Suprapubic skin (tissue), 4 donors: ENCODE results near the gene ARAF.

Source experiments
- EP300 ChIP-seq: sonication (generic); formaldehyde crosslinking; IDR thresholded peaks from one replicate; pipeline ENCODE4 v1.6.1; 2017; ENCODE audit warnings: antibody characterized with exemption
- POLR2A ChIP-seq, 2 donors: fragments of 450-650 bp; IDR thresholded peaks; one replicate each; pipeline ENCODE4 v1.6.1; 2017; ENCODE audit warnings: antibody characterized with exemption in 2 of 2, mild to moderate bottlenecking in 2 of 2, moderate library complexity in 2 of 2
- POLR2AphosphoS5 ChIP-seq, 3 donors: sonication (generic); formaldehyde crosslinking; IDR thresholded peaks; one replicate each; pipeline ENCODE4 v1.6.1; 2017; ENCODE audit warnings: antibody characterized with exemption in 3 of 3
- TF ChIP-seq, protein P1 (sequence below), 2 donors: fragments of 200-600 bp in 1 of 2; fragments of 450-650 bp in 1 of 2; sonication (generic) in 1 of 2; IDR thresholded peaks; one replicate each; pipeline ENCODE4 v1.5.1; 2016 to 2019; ENCODE audit warnings: antibody characterized with exemption in 2 of 2, mild to moderate bottlenecking in 1 of 2, moderate library complexity in 1 of 2

DNA sequence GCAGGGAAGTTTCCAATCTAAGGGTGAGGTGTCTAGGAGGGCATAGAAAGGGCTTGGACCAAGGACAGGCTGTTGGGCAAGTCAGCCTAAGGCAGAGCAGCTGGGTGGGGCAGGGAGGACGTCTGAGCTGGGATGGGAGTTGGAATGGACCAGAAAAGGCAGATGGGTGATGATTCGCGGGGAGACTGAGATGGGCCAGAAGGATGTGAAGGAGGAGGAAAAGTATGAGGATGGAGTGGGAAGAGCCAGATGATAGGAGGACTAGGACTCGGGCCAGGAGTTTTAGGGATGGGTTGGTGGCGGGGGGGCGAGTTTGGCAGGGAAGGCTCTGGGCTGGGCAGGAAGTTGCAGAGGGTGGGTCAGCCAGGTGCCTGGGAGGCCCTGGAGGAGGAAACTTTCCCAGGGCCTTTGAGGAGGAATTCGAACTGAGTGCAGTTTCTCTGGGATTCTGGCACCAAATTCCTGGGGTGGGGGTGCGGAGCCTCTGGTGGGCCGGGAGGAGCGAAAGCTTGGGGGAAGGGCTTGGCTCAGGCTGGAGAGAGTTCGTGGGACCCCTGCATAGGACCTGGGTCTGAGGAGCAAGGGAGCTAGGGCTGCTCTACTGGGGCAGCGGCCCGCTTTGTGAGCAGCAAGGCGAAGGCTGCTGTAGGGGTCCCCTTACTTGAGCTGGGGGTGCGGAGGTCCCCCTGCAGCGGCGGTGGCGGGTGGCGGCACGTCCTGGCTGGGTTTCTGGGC is 12.5 kb downstream of the ARAF start:
- TF ChIP-seq, protein P1, sequence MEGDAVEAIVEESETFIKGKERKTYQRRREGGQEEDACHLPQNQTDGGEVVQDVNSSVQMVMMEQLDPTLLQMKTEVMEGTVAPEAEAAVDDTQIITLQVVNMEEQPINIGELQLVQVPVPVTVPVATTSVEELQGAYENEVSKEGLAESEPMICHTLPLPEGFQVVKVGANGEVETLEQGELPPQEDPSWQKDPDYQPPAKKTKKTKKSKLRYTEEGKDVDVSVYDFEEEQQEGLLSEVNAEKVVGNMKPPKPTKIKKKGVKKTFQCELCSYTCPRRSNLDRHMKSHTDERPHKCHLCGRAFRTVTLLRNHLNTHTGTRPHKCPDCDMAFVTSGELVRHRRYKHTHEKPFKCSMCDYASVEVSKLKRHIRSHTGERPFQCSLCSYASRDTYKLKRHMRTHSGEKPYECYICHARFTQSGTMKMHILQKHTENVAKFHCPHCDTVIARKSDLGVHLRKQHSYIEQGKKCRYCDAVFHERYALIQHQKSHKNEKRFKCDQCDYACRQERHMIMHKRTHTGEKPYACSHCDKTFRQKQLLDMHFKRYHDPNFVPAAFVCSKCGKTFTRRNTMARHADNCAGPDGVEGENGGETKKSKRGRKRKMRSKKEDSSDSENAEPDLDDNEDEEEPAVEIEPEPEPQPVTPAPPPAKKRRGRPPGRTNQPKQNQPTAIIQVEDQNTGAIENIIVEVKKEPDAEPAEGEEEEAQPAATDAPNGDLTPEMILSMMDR (IDR thresholded peaks at IDR 0.05): no peak
- TF ChIP-seq POLR2A (IDR thresholded peaks at IDR 0.05) (no peak), POLR2AphosphoS5 (IDR thresholded peaks at IDR 0.05) (no peak), EP300 (no peak)
